LNCAP (cell line): ENCODE measurements around the gene HSPB2.

Experiments used
- CTCF ChIP-seq: fragments of 450-650 bp; IDR thresholded peaks from 2 replicates; pipeline ENCODE4 v1.5.1; 2017; ENCODE audit warnings: mild to moderate bottlenecking

Gene HSPB2

GRCh38 chr11:111910676-111911562 lies 1.6 kb upstream of the HSPB2 start:
- TF ChIP-seq CTCF: no peak

- TF ChIP-seq CTCF: no peak
Measured at GRCh38 chr11:111911563-111912401, 752 bp upstream of the HSPB2 start, which contains the start of gene CRYAB. Gene CRYAB, minus strand, starts transcription at chr11:111911770. Its CDS starts 46 bp downstream, at chr11:111911724.

- TF ChIP-seq CTCF: no peak
Measured at GRCh38 chr11:111913031-111913861, 712 bp downstream of the HSPB2 start.

- TF ChIP-seq CTCF: no peak
Measured at GRCh38 chr11:111913997-111914396, 1.5 kb downstream of the HSPB2 start.

- no peak for TF ChIP-seq CTCF
Measured at GRCh38 chr11:111916768-111917167, 4.2 kb downstream of the HSPB2 start.

- TF ChIP-seq CTCF: no peak
Measured at GRCh38 chr11:111917312-111917711, 4.8 kb downstream of the HSPB2 start.

- TF ChIP-seq CTCF: no peak
Measured at GRCh38 chr11:111917788-111918187, 5.3 kb downstream of the HSPB2 start.
